Cerebellar nuclear complex (tissue), 1 donor: ENCODE data around the gene WTAP.
"Not testable (repeated sequence)": the region's sequence is repeated elsewhere in the genome, so short reads cannot be mapped to it uniquely, and the experiment has no call there.

Experiments used
- DNase-seq, 2 experiments: peaks; one replicate each; lab custom pipeline; 2025; lab: John Stamatoyannopoulos, UW

The WTAP gene

GRCh38 chr6:159729598-159730331 is 2.5 kb downstream of the WTAP start:
- no peak for DNase-seq

GRCh38 chr6:159730332-159730676 is 3.0 kb downstream of the WTAP start:
- DNase-seq, result no peak

- DNase-seq, result not testable (repeated sequence)
Observed at GRCh38 chr6:159732550-159732949, 5.2 kb downstream of the WTAP start.

DNA sequence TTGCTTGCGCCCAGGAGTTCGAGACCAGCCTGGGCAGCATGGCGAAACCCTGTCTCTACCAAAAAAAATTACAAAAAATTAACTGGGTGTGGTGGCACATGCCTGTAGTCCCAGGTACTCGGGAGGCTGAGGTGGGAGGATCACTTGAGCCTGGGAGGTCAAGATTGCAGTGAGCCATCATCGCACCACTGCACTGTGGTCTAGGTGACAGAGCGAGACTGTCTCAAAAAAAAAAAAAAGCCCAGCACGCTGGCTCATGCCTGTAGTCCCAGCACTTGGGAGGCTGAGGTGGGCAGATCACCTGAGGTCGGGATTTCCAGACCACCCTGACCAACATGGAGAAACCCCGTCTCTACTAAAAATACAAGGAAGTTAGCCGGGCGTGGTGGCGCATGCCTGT is 6.1 kb downstream of the WTAP start:
- DNase-seq, result not testable (repeated sequence)

- DNase-seq, result no peak
Observed at GRCh38 chr6:159736908-159737307, 9.6 kb downstream of the WTAP start.

GRCh38 chr6:159739341-159739740 is 12.0 kb downstream of the WTAP start:
- DNase-seq, result no peak

DNA sequence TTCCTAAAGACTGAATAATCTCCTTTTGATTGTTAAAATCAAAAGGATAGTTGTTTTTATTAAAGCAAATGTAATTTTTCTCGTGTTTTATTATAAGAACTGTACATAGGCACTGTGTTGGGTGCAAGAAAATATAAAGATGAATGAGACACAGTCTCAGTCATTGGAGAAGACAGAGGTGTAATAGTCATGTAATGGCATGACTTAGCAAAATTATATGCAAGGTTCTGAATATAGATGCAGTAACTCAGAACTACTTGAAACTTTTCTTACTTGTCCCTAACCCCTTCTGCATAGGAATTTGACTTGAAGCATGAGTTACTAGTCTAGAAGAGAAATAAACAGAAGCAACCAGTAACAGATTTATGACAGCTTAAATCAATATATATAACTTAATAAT is 14.9 kb downstream of the WTAP start:
- no peak for DNase-seq

GRCh38 chr6:159745081-159745480 is 17.8 kb downstream of the WTAP start:
- no peak for DNase-seq

DNA sequence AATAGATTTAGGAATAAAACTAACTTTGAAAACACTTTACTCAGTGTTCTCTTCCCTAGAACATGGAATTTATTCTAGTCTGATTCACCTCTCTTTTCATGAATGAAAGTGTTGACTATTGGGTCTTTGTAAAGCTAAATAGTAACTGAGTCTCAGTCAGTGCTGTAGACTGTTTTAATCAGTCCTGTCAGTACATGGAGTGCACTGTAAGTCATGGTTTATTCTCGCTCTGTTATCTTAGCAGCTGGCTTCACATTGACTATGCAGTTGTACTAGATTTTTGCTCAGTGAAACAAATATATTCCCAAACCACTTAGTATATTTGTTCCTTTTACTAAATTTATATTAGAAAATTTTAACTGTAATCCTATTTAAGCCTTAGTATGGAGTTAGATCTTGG is 19.5 kb downstream of the WTAP start:
- DNase-seq, result no peak

- not testable (repeated sequence) for DNase-seq
Observed at GRCh38 chr6:159748127-159748526, 20.8 kb downstream of the WTAP start.

DNA sequence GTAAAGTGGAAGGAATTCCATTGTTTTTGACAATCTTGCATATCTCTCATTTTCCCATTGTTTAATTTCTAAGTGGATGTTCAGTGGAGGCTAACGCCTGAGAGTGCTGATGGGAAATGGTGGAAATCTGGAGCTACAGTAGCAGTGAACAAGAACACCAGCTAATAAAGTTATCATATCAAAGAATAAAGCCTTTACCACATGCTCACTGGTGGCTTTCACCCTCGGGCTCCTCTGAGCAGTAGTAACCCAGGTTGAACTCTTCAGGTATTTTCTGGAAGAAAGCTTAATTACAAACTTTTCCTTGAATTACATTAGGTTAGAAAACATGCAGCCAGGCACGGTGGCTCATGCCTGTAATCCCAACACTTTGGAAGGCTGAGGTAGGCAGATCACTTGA is 24.1 kb downstream of the WTAP start:
- no peak for DNase-seq

GRCh38 chr6:159753081-159753872 is 26.0 kb downstream of the WTAP start:
- no peak for DNase-seq

DNA sequence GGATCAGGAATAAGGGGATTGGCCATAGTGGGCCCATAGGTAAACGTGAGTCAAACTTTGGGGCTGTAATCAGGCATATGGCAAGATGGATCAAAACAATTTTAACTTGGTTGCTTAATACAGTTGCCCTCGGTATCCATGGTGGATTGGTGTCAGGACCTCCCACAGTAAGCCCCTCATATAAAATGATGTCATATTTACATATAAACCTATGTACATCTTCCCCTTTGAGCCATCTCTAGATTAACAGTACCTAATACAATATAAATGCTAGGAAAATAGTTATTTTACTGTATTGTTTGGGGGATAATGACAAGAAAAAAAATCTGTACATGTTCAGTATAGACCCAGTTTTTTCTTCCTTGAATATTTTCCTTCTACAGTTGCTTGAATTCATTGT is 27.1 kb downstream of the WTAP start:
- no peak for DNase-seq

DNA sequence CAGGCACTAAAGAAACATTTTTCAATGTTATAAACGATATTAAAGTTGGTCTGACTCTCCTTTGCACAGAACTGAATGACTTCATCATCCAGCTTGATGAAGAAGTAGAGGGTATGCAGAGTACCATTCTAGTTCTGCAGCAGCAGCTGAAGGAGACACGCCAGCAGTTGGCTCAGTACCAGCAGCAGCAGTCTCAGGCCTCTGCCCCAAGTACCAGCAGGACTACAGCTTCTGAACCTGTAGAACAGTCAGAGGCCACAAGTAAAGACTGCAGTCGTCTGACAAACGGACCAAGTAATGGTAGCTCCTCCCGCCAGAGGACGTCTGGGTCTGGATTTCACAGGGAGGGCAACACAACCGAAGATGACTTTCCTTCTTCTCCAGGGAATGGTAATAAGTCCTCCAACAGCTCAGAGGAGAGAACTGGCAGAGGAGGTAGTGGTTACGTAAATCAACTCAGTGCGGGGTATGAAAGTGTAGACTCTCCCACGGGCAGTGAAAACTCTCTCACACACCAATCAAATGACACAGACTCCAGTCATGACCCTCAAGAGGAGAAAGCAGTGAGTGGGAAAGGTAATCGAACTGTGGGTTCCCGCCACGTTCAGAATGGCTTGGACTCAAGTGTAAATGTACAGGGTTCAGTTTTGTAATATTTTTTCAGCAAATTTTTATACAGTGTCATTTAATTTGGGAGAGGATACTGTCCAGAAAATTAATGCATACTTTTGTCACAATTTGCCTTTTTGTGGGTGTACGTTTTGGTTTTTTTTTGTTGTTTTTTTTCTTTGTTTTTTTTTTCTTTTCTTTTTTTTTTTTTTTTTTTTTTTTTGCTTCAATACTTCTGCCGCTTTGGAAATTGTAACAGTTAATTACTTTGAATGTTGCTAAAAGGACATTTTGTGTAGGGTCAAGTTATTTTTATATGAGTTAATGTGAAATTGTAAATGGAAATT is 27.9 kb downstream of the WTAP start:
- DNase-seq, result no peak

- no peak for DNase-seq
Observed at GRCh38 chr6:159756508-159756907, 29.2 kb downstream of the WTAP start.

DNA sequence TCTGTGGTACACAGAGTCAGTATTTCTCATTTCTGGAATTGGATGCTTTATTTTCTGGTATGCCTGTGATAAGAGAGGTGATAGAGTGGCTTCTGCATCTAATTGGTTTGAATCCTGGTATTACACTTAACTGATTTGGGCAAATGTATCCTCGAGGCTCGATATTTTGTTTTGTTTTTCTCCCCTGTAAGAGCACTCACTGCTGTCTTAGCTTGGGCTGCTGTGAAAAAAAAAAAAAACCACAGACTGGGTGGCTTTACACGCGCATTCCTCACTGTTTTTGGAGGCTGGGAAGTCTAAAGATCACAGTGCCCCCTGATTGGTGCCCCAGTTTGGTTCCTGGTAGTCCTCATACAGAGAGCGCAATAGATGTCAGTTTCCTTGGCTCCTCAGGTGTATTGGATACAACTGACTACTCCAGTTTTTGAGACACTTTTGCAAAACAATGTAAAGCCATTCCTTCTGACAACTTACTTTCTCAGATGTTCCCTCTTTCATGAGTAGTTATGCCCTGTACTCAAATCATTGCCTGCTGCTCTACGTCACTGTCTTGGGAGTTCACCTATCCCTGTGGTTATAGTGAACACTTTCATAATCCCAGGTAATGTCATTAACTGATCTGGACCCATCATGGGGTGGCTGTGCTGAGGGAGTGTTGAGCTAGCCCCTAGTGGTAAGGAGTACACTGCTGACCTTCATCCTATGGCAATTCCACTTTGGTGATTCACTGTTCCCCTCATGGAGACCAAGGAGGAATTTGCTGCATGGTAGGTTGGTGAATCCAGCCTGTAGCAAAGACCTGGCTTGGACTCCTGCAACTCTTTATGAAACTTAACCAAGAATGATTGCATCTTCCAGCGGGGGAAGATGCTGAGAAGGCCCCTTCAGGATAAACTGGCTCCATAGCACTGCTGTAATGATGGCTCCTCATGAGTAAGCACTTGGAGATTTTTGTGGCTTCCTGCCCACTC is 31.0 kb downstream of the WTAP start:
- DNase-seq, result no peak

GRCh38 chr6:159759645-159760044 is 32.3 kb downstream of the WTAP start:
- DNase-seq, result no peak

DNA sequence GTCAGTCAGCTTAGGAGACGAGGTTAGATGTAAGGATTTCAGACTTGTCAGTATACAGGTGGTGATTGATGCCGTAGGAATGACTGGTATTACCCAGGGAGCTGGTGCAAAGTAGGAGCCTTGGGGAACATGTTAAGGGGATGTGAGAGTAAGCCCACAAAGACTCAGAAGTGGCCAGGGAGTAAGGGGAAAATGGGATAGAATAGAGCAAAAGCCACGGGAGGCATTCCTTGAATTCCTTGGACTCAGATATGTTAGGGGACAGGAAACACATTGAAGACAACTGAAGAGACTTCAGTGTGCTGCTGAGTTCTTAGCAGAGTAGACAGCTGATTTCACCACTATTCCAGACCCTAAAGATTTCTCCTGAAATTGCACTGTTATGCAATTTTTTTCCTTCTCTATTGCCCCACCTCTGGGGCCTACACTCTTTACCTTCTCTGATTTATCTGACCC is 33.3 kb downstream of the WTAP start:
- no peak for DNase-seq

DNA sequence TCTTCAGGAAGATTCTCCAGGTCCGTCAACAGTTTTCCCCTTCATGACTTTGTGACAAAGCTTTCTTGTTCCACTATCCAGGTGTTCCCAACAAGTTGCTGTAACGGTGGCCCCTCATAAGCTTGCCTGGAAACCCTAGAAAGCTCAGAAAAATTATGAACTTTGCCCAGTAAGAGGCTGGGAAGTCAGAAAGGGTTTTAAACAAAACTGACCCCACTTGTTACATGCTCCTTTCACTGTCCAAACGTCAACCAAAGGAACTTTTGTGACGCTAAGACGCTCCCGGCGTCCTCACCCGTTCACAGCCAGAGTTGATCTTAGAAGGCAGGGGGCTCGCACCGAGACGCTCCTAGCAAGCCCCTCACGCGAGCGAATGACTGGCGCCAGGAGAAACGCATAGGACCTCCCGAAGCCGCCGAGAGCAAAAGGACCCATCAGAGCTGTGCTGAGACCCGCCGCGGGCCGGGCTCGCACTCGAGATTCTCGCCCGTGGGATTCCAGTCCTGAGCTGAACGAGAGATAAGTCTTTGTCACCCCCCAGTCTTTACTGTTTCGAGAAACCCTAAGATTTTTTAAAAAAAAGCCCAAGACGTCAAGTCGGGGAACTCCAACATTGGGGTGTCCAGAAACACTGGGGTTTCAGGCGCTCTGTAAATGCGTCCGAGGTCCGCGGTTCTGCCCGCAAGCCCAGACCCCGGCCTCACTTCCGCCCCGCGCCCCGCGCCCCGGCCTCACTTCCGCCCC is 34.0 kb downstream of the WTAP start:
- no peak for DNase-seq
